GM21381 (cell line): ENCODE data around the gene CBLB.

ENCODE experiments used
- ATAC-seq: cut with Tn5 transposase; IDR thresholded peaks from one replicate; pipeline ENCODE4 v1.9.1; 2021; ENCODE audit warnings: mild to moderate bottlenecking, moderate library complexity; ENCODE audit not compliant: unreplicated experiment

CBLB gene

GRCh38 chr3:105647047-105647446 lies 221.8 kb downstream of the CBLB start:
- no peak for ATAC-seq

DNA sequence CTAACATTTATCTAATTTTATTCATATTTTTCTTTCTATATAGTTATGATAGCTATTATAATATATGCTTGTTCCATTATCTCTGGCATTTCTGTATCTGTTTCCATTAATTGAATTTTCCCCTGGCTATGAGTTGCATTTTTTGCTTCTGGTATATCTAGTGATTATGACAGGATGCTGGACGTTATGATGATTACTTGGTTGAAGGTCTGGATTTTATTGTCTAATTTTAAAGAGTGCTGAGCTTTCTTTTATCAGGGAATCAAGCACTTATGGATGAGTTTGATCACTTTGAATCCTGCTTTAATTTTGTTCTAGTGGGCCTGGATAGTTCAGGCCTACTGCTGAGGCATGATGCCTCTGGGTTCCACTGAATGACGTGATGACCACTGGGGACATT lies 229.7 kb downstream of the CBLB start:
- ATAC-seq, result no peak

DNA sequence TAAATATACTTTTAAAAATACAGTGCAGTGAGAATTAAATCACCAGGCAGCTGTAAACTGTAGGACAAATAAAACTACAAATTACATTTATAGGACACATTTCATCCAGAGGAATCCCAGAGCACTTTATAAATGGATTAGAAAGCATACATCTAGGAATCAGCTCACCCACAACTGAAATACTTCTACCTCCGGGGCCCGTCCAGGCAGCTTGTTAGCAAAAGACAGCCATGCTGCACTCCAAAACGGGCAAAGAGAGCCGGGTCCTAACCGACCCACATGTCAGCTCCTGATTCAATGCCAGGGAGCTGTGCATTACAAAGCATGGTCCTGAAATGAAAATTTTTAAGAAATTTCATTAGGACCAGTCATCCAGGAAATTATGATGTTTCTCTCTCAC lies 234.1 kb downstream of the CBLB start:
- ATAC-seq, result no peak

- no peak for ATAC-seq
These were observed 239.1 kb downstream of the CBLB start for GRCh38 chr3:105629718-105630117.

GRCh38 chr3:105626739-105627138 lies 242.1 kb downstream of the CBLB start:
- no peak for ATAC-seq

GRCh38 chr3:105622169-105622568 lies 246.6 kb downstream of the CBLB start:
- ATAC-seq, result no peak

DNA sequence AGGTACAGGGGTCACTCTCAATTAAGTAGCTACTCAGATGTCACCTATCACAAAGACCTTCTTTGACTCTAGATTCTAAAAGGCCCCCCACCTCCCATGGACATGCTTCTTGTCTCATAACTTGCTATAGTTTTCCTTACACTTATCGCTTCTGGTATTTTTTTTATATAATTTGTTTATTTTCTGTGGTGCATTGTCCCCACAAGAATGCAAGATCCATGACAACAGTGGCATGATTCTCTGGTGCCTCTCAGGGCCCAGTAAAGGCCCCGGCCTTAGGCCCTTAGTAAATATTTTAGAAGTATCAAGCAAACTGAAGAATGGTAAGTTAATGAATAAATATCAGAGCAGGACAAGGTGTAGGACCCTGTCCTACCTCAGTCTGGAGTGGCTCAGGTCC lies 248.6 kb downstream of the CBLB start:
- ATAC-seq, result no peak

- no peak for ATAC-seq
These were observed 249.2 kb downstream of the CBLB start for GRCh38 chr3:105619651-105620050.

- ATAC-seq, result no peak
These were observed 250.3 kb downstream of the CBLB start for GRCh38 chr3:105618556-105618955.

DNA sequence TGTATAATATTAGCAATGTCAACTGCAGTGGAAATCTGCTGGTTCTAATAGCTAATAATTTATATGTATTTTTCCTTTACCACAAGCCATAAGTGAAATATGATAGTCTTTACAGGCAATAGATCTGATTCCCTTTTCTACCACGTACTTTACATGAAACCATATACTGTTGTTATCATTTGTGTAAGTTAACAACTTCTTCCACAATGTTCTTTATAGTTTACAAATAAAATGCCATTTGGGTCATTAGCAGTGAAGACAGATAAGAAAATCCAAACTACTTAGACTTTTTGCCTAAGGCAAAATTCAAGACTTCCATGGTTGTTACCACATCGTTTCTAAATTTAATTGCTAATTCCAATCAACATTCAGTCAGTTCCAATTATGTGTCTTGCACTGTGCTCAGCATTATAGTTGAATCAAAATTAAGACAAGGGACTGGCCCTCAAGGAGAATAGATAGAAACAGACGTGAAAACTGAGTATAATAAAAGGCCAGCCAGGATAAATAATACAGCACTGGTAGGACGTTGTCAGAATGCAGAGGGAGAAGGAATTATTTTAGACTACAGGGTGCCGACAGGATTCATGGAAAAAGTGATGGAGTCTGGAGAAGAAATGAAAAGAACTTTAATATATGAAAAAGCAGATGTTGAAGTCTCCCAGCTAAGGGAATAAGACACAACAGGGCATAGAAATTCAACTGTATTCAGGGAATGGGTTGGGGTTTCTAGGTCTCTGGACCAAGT lies 252.3 kb downstream of the CBLB start:
- no peak for ATAC-seq

DNA sequence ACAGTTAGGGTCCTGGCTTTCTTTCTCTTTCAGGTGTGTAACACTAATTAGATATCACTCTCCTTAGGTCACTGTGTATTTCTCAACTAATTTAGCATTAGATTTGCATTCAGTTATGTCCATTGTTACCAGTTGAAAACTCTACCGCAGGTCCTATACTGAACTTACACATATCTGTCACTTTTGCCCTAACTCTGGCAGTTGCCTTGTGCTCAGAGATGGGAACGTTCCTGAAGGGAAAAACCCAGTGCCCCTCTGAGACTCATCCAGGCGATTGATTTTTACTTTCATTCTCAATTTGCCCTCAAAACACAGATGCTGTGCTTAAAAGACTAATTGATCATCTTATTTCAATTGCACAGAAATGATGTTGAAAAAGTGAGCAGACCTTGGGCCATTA lies 253.0 kb downstream of the CBLB start:
- ATAC-seq, result no peak

GRCh38 chr3:105614288-105615030 lies 254.4 kb downstream of the CBLB start:
- no peak for ATAC-seq

DNA sequence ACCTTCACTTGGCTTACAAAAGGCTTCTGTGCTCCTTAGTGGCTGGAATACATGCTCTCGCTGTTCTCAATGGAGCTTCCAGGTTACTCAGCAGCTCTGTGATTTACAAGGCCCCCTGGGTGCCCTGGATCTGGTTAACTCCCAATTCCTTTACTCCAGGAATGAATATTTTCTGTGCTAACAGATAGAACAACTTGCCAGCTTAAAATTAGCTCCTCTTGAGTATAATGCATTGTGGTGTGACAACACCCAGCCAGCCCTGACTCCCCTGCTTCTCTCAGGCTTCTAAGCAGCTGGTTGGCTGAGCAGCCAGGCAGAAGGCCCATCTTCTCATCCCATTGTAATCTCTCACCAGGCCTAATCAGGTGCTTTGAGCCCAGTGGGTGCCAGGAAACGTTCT lies 255.7 kb downstream of the CBLB start:
- no peak for ATAC-seq

DNA sequence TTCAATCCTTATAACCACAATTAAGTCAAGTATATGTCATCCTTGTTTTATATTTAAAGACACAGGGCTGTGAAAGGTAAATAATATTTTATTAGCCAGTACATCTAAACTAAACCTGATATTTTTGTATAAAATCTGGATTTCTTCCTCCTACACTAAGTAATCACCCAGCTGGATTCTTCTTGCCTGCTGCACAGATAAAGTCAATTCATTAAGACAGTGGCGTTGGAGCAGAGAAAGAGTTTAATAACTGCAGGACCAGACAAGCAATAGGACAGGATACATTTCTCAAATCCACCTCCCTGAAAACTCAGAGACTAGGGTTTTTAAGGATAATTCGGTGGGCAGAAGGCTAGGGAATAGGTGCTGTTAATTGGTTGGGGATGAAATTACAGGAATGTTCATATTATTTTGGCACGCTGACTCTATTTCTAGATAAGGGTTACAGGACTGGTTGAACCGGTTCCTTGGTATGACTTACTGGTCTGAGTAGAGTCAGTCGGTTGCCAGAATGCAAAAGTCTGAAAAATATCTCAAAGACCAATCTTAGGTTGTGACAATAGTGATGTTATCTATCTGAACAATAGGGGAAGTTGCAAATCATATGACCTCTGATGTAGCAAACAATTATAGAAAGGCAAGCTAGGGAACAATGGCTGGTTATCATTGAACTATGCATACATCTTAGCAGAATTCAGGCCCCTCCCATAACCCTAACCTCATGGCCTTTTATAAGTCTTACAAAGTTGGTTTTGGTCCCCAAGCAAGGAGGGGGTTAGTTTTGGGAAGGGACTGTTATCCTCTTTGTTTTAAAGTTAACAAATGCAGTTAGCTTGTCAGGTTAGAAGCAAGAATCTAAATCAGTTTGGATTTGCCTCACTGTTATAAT lies 257.3 kb downstream of the CBLB start:
- no peak for ATAC-seq

DNA sequence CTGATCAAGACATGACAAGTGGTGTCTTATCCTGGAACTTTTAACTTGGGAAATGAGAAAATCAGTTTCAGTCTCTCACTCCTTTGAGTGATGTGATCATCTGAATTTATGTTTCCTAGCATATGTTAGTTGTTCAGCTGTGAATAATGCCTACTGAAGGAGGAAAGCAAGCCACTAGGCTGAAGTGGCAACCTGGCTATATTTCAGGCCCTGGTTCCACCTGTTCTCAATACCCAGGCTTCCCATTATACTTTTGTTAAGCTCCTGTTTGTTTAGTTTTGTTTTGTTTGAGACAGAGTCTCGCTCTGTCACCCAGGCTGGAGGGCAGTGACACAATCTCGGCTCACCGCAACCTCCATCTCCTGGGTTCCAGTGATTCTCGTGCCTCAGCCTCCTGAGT lies 258.3 kb downstream of the CBLB start:
- no peak for ATAC-seq

GRCh38 chr3:105608623-105609022 lies 260.2 kb downstream of the CBLB start:
- ATAC-seq, result no peak

GRCh38 chr3:105606016-105606415 lies 262.8 kb downstream of the CBLB start:
- no peak for ATAC-seq
